Activated T-cell treated with anti-CD3 and anti-CD28 coated beads, Interleukin-2, amount 50 U/mL, for 1 hour (primary cell): ENCODE results near the gene BRCA2.

Experiments
- DNase-seq: peaks from one replicate; pipeline ENCODE4 v3.0.0-alpha.2; 2020

Gene BRCA2

DNA sequence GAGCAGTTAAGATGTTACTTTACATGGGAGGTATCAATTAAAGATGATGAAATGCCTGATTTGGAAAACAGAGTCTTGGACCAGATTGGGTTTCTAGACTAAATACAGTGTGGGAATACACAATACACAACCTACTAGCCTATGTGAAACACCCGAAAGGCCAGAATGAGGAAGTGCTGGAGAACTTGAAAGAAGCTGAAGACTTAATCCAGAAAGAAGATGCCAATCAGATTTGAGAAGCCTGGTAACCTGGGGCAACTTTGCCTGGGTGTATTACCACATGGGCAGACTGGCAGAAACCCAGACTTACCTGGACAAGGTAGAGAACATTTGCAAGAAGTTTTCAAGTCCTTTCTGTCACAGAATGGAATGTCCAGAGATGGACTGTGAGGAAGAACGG, 69.4 kb downstream of the BRCA2 start:
- DNase-seq: no peak

DNA sequence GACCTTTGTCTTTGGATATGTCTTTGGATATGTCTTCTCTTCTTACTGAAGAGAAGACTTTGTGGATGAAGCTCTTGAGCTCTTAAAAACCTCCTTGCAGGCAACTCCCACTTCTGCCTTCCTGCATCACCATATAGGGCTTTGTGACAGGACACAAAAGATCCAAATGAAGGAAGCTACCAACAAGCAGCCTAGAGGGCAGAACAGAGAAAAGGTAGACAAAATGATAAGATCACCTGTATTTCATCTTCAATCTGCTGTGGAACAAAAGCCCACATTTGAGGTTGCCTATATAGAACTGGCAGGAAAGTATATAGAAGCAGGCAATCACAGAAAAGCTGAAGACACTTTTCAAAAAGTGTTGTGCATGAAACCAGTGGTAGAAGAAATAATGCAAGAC, 70.1 kb downstream of the BRCA2 start:
- DNase-seq: no peak

DNA sequence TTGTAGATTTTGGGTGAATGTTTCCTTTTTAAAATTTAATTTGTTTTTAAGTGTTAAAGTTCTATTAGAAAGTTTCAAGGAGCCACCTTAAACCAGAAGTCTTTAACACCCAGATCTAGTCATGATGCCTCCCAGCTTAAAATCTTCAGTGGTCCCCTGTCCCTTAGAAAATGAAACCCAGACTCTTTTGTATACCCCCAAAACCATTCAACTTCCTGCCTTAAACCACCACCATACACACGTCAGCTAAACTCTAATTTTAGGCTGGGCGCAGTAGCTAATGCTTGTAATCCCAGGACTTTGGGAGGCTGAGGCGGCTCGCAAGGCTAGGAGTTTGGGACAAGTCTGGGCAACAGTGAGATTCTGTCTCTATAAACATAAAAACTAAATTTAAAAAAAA, 74.7 kb downstream of the BRCA2 start:
- DNase-seq: no peak

DNA sequence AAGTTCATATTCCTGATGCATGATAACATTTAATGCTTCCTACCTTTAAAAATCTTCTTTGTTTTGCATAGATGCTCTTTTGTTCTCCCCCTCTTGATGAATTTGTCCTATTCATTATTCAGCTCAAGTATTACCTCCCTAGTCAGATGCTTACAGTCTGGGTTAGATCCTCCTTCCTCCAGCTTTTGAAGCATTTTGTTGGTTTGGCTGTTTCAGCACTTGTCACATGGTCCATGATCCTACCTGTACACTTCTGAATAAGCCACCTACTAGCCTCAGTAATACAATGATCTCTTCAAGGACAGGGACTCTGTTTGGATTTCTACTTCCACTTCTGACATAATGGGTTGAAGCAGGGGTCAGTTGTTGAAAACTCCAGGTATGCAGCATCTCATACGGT, 75.2 kb downstream of the BRCA2 start:
- no peak for DNase-seq

DNA sequence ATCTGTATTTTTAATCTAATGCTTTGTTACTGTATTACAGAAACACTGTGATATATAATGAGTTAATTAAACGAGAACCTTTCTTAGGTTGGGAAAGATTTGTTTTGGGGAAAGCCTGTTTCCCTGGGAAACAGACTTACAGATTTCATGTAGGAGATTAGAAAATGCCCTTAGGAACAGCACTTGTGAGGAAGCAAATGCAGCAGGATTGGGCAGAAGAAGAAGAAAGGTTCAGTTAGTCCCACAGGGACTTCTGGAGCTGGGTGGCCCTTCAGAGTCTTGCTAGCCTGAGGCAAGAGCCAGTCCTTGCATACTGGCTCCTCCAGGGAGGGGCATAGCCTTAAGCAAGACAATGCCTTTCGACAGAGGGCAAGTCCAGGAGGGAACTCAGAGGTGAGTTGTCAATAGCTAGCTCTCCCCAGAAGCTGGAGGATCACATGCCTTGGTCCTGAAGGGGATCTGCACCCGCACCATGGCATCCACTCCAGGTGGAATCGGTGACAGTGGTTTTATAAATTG, 75.9 kb downstream of the BRCA2 start:
- DNase-seq: no peak

DNA sequence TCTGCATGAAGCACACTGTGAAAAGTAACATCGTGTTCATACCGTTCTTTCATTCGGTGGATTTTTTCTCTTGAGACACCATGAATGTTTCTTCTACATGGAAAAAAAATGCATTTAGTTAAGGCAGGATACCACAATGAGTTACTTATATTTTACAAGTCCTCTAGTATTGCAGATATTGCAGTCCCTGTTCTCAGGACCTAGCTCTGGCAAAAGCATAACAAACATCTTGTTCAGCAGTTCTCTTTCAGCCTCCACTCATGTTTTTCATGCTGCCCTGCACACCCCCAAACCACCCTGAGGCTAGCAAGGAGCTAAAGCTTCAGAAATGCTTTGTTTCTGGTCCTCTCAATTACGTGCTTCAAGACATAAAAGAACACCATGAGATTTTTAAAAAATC, 87.8 kb downstream of the BRCA2 start:
- no peak for DNase-seq

DNA sequence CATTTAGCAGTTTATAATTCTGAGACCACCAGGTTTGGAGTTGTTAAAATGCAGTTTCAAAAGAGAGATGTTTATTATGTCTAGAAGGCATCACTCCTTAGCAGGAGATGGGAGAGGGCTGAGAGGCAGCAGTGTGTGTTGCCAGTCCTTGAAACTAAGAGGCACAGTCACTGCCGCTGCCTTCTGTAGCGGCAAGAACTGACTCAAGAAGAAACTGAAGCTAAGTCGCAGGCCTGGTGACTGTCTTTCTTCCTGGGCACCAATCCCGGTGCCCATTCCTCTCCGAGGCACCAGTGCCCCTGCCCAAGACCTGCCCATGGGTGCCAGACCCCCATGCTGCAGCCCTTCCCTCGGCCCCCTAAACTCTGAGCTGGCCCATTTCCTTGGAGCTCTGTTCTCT, 92.5 kb downstream of the BRCA2 start:
- no peak for DNase-seq

DNA sequence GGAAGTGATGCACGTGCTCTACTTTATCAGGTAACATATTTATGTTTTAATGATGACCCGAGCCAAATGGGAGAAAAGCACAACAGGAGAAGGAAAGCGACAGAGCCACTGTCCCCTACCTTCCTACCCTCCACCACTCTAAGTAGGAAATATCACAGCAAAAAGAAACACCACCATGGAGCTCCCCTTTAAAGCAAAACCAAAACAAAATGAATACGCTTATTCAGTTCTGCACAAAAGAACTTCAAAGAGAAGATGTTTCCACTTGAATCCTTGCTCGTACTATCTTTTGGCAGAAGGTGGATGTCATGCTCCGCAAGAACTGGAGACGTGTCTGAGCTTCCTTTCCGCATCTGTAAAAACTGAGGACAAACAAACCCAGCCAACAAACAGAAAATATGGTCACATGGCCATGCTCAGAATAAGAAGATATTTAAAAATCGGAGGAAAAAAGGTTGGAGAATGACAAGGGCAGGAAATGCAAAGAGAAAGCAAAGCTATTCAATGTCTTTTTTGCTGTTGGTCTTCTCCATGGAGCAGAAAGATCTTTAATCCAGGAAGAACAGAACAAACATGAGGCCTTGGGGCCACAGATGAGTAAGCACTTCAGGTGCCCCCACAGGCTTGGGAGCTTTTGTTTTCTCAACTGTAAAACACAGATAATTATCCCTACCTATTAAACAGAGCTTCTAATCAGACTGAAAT, 93.1 kb downstream of the BRCA2 start:
- DNase-seq: no peak

DNA sequence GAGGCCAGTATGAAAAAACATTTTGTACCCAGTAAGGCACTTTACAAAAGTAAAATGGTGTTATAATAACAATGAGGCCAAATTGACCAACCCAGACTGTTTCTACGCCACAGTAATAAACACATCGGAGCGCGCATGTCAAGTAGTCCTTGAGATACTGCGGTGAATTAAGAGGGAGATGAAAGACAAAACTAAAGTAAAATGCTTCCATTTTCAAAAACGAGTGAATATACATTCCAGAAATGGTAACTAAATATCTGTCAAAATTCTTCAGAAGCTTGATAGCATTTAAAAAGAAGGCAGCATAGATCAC, 93.6 kb downstream of the BRCA2 start:
- no peak for DNase-seq

DNA sequence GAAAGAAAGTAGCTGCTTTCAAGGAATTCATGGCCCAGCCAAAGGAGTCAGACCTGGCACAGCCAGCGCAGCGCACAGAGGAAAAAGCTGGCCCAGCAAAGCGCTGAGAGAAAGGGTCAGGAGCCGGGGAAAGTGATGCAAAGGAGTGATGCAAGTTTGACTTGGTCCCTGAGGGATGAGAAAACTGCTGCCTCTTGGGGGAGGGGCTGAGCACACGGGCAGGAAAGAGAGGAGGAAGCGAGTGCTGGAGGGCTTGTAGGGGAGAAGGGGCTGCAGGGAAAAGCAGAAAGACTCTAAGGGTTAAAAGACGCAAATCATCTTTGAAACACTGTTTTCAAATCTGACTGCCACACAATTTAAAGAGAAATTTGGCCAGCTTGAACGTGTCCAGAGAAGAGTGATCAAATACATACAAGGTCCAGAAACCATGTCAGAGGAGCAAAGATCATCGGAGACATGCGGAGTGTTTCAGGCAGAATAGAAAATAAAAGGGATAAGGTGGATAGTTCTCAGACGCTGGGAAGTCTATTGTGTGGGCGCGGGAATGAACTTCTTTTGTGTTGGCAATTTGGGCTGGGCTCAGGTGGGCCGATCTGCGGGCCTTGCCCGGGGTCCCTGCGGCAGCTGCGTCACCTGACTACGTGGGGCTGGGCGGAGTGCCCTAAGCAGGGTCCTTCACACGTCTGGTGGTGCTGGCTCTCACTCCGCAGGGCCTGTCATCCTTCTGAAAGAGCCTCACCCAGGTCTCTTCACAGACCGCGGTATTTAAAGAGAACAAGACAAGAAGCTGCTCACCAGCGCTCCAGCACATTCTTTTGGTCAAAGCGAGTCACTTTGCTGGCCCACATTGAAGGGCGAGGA, 94.5 kb downstream of the BRCA2 start:
- DNase-seq: no peak

DNA sequence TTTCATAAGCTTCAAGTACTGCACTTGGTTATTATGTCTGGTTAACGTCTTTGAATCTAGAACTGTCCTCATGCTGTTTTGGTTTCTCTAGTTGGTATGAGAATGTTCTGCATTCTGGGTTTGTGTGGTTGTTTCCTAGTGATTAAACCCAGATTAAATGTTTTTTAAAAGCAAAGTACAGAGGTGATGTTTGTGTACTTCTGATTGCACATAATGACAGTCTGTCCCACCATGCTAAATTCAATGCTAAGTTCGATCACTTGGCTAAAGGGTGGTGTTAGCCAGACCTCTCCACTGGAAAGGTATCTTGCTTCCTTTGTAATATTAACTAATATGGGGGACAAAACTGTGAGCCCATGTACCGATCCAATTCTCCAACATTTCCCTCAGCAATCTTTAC, 98.0 kb downstream of the BRCA2 start:
- no peak for DNase-seq

DNA sequence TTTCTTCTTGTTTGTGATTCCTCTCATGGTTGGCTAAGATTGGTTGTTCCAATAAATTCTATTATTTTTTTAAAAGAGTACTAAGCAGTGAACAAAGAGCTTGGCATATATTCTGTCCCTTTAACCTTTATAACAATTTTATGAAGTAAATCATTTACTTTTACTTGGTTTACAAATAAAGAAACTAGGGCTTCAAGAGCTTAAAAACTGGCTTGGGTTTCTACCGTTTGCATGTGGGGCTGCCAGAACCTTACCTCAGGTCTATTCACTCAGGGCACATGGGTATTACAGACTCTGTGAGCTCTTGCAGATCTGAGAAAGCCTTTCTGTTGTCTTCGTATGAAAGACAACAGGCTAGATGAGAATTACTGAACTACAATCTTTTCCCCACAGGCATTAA, 99.3 kb downstream of the BRCA2 start:
- DNase-seq: no peak

DNA sequence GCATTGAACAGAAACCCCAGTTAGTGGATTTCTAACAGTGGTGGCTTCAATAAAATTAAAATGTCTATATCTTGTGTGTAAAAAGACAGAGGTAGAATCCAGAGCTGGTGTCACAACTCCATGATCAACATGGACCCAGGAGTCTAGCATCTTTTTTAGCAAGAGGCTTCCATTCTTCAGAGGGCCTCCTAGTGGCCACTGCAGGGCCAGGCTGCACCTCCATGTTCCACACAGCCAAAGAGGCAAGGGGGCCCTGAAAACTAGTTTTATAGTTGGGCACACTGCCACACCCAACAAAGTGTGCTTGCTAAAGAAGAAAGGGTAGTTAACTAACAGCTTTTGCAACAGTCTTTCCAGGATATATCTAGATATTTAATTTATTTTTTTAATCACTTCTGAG, 99.7 kb downstream of the BRCA2 start:
- peak; percentile 26 for DNase-seq

DNA sequence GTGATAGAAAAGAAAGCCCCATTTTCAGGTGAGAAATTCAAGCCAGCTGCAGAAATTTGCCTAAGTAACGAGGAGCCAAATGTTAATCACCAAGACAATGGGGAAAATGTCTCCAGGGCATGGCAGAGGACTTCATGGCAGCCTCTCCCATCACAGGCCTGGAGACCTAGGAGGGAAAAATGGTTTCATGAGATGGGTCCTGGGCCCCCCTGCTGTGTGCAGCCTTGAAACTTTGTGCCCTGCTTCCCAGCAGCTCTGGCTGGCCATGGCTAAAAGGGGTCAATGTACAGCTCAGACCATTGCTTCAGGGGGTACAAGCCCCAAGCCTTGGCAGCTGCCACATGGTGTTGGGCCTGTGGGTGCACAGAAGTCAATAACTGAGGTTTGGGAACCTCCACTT, 102.7 kb downstream of the BRCA2 start:
- no peak for DNase-seq

DNA sequence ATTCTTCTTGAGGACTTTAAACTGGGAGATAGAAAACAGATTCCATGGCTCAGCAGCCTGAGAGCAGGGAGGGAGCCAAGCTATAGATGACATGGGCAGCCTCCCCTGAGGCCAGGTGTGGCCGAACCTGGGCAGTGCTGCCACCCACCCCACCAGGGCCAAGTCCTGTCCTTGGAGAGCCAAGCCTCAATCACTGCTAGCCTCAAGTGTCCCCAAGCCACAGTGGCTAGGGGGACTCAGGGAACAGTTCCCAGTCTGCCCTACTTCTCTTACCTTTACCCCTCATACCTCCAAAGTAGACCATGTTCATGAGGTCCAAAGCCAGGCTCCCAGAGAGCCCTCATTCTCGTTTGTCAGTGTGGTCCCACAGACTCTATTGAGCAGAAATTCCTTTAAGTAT, 104.6 kb downstream of the BRCA2 start:
- DNase-seq: no peak

DNA sequence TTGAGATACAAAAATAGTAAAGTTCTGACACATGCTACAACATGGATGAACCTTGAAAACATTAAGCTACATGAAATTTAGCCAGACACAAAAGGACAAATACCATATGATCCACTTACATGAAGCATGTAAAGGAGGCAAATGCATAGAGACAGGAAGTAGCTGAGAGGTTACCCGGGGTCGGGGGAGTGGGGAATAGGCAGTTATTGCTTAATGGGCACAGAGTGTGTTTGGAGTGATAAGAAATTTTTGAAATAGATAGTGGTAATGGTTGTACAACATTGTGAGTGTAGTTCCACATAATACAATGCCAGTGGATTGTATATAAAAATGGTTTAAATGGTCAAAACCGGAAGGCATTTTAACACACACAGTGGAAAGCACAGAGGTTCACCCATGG, 108.3 kb downstream of the BRCA2 start:
- no peak for DNase-seq

DNA sequence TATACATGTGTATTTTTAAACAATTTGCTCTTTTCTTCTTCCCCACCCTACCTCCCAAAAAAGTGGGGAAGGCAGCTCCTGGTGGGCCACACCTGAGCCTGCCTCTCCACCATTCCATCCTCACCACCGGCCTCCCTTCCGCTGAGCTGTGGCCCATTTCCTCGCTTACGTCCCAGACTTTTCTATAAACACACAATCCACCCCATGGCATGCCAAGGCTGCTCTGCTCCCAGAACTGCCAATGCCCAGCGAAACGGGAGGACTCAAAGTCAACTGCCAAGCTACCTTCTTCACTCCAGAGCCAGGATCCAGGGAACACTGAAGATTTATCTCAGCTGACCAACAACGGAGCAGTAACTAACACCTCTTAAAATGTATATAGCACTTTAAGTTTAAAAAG, 109.8 kb downstream of the BRCA2 start:
- no peak for DNase-seq

DNA sequence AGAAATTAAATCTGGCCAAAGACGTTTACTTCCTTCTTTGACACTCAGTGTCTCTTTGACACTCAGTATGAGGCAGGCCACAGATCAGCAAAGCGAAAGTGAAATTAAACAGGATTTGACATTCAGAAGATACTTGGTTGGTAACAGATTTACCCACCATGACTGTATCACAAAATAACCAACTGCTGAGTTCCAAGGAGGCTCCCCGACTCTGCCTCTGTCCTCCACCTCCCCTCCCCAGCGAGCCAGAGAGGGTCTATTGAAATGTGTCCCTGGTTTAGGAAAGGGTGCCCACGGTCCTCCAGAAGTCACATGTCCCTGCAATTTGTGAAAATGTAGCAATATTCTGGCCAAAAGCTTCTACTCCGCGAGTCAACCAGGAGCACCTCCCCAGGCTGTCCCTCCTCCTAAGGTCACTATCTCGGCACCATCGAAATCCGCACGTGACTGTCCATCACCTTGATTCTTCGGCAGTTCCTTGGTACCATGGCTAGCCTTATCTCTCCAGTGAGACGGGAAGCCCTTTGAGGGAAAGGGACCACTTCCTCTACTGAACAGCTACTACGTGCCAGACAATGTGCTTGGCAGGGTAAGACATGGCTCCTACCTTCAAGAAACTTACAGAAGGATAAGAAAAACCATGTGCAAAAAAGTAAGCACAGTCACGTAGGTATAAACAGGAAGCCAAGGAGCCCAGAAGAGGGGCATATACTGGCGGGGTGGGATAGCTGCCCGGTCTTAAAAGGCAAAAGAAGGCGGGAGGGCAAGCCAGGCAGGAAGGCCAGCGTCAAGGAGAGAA, 111.1 kb downstream of the BRCA2 start:
- peak; percentile 42 for DNase-seq

DNA sequence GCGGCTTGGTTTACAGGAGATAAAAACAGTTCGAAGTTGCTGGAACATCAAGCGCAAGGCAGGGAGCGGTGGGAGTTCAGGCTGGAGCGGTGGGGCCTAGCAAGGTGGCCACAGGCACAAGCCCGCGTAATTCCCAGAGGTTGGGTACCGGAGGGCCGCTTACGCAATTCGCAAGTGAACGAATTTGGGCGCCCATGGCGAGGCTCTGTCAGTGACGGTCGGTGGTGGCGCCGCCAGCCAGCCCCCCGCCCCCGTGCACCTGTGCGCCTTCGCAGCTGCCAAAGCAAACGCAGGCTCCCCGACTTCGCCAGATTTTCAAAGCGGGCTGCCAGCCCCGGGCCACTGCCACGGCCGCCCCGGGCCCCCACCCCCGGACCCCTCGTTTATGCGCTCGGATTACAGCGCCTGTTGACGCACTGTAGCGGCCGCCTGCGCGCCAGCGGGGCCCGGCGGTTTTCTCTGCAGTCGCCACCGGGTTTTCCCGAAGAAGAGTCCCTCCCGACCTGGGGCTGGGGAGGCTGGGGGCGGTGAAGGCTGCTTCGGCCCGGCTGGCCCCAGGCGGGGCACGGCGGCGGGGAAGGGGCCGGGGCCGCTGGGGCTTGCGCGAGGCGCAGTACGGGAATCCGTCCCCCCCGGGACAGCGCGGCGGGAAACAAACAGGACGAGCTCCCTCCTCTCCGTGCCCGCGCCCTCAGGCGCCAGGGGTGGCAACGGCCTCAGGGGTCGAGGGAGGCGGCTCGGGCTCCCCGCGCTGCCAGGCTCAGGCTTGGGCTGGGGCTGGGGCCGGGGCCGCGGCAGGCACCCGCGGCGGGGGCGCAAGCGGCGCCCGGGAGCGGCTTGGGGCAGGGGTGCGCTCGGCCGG, 111.9 kb downstream of the BRCA2 start:
- DNase-seq: peak; percentile 70

DNA sequence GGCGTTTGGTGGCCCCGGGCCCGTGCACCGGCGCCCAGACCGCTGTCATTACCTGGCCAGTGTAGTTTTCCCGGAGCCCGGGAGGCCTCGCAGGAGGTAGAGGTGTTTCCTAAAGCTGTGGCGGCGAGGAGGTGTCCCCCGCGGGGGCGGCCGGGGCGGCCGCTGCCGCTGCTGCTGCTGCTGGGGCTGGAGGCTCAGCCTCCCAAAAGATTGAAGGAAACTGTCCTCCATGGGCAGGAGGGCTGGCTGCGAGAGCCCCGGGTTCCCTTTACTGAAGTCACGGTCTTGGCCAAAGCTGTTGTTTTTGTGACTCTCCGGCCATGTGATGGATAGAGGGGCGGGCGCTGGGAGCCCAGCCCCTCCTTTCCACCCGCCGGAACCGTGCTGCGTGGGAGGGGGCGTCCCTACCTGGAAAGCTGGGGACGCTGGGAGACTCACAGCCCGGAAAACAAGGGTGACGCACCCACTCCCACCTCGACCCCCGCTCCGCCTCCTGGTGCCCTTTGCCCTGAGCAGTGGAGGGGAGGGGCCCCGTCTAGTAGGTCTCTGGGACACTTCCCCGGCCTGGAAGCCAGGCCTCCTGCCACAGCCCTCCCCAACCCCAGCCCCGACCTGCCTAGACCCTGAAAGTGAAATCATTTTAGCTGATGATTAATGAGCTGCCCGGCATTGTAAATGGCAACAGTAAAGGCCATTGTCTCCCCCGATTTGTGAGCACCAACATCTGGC, 112.7 kb downstream of the BRCA2 start, which contains the start of gene N4BP2L1:
Gene N4BP2L1, minus strand, starts transcription at position 279 of the 729 bp plus-strand sequence. Its CDS starts 48 bp downstream, at position 231.
- peak; percentile 83 for DNase-seq

DNA sequence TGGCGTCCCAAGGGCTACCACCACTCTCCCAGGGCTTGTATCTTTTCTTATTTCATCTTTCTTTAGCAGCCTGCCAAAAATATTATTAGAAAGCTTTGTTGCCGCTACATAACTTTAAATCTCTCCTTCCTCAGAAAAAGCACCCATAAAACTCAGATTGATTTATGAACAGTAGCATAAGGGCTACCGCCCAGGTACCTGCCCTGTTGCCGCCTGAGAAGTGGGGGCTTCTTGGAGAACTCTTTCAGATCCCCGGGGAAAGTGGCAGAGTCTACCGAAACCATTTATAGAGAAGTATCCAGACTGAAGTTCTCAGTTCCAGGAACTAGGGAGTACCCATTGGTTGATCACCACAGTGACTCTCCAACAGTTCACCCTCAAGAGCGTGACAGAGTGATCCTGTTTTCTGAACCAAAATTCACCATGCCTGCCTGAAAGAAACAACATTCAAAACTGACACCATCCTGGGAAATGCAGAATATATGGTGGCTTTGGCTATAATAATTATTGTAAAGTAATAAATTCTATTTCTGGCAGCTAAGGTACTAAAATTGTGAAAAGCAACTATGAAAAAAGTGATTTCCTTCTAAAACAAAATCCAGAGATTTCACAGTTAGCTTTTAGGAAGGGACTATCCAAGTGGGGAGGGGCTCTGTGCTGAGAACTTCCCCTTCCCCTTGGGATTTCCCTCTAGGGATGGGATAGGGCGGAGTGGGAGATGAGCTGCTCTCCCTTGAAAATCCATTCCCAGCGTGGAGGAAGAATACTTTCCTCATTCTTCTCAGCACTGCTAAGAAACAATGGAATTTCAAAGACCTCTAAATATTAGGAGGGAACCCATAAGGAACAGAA, 113.5 kb downstream of the BRCA2 start:
- no peak for DNase-seq
